NCI-H526 (cell line): ENCODE measurements around the gene NECAB2.

ENCODE experiments used
- DNase-seq, 2 experiments: peaks; one replicate each; lab custom pipeline; 2025; lab: John Stamatoyannopoulos, UW

NECAB2 gene

GRCh38 chr16:83967838-83968305 lies at the start of gene NECAB2:
NECAB2 (plus strand) TSS chr16:83968244; CDS start chr16:83968649, 405 bp downstream.
- DNase-seq, result peak in 1 of 2 experiments; percentile 48

DNA sequence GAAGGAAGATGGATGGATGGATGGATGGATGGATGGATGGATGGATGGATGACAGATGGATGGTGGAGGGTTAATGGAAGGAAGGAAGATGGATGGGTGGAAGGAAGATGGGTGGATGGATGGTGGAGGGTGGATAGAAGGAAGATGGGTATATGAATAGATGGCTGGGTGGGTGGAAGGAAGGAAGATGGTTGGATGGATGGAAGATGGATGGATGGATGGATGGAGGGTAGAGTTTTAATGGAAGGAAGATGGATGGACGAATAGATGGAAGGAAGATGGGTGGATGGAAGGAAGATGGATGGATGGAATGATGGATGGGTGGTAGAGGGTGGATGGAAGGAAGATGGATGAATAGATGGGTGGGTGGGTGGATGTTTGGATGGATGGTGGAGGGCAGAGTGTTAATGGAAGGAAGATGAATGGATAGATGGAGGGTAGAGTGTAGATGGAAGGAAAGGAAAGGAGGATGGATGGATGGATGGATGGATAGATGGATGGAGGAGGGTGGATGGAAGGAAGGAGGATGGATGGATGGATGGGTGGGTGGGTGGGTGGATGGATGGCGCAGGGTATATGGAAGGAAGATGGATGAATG lies 47.1 kb upstream of the NECAB2 start:
- DNase-seq, result no peak

- no peak for DNase-seq
Measured at GRCh38 chr16:83923581-83924365, 44.3 kb upstream of the NECAB2 start.

DNA sequence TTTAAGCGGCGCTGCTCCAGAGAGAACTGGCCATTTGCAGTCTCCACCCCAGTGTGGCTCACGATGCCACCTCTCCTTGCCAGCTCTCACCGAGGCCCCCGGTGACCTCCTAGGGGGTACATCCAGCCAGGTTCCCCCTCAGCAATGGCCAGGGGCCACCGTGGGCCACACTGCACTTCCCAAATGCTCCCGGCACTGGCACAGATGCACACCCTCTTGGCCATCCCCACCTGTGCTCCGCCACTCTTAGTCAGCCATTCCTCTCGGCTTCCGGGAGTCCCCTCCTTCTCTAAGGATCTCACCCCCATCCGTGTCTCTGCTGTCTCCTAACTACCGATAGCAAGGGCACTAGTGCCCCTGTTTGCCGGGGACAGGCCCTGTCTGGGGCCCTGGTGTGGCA lies 43.4 kb upstream of the NECAB2 start:
- no peak for DNase-seq

DNA sequence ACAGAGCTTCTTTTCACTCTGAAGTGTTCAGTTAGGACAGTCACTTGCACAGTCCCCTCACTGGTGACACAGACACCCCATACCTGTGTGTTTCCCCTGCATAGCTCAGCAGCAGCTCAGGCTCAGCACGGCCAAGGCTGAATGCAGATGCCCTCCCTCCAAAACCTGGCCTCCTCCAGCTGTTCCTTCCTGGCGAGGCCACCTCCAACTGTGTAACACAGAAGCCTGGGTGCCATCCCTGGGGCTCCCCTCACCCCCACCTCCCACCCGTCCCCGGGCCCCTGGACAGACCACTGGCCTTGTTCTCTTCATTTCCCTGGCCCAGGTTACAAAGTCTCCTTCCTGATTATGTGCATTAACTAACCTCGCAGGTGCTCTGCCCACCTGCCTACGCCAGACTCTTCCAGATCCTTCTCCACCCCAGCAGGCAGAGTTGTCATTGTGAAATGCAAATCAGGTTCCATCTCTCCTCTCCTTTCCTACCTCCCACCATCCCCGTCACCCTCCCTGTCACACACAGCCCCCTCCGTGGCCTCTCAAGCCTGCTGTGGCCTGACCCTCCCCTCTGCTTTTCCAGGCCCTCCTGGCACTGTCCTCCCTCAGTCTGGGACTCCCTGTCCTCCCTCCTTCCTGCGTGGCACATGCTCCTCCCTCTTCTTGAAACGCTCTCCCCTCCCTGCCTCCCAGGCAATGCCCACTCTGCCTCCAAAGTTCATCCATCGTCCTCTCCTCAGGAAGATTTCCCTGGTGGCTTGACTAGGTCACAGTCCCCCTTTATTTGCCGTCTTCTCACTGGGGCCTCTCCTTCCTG lies 42.7 kb upstream of the NECAB2 start:
- DNase-seq, result peak in 1 of 2 experiments; percentile 27

DNA sequence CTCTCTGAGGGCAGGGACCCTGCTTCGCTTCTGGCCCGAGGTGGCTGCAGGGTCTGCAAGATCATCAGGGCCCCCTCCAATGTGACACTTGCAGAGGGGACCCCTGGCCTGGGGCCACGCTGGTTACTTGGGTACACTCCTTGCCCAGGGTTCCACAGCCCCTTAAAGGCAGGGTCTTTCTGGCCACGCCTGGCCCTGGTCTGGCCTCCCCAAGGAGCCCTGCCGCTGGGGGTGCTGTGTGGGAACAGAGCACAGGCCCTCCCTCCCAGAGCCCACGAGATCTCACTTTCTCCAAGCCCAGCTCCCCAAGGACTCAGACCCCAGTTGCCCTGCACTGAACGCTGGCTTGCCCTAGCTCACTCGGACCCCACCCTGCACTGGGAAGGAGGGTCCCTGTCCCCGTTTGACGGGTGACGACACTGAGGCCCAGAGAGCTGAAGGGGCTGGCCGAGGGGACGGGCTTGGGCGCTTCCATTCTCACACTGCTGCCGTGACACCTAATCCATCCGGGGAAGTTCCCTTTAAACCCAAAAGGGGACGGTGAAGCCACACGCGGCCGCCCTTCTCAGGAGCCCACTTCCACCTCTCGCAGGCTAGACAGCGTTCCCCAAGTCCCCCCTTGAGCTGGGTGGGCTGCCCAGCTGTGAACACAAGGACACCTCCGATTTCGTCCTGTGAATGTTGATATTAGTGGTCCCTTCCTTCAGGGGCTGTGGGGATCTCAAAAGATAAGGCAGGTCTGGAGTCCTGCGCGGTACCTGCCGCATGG lies 41.9 kb upstream of the NECAB2 start:
- no peak for DNase-seq

- DNase-seq, result peak; percentile 59 to 84
Measured at GRCh38 chr16:83926726-83927397, 41.2 kb upstream of the NECAB2 start.

- no peak for DNase-seq
Measured at GRCh38 chr16:83928341-83929055, 39.5 kb upstream of the NECAB2 start.

GRCh38 chr16:83929811-83930555 lies 38.1 kb upstream of the NECAB2 start:
- no peak for DNase-seq

DNA sequence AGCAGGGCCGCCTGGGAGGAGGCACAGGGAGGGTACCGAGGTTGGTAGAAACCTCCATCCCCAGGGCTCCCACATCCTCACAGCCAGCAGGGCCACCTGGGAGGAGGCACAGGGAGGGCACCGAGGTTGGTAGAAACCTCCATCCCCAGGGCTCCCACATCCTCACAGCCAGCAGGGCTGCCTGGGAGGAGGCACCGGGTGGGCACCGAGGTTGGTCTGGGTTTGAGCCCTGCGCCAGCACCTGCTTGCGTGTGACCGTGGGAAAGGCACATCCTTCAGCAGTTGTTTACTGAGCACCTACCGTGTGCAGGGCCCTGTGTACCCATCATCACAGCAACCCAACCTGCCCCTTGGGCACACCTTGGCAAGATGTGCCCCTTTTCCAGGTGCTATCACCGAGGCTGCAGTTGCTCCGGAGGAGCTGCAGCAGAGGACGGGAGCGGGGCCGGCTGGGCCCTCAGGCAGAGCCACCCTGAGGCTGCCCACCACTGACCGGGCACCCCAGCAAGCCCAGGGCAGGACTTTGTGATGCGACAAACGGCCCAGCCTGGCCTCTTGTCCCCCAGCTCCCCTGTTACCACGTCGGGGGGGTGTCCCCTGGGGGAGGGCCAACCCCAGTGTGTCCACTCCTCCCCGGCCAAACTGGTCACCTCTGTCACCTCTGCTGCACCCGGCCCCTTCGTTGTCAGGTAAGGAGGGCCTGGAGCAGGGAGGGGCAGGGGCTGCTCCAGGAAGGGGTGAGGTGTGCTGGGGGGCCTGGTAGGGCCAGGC lies 37.1 kb upstream of the NECAB2 start:
- DNase-seq, result no peak

DNA sequence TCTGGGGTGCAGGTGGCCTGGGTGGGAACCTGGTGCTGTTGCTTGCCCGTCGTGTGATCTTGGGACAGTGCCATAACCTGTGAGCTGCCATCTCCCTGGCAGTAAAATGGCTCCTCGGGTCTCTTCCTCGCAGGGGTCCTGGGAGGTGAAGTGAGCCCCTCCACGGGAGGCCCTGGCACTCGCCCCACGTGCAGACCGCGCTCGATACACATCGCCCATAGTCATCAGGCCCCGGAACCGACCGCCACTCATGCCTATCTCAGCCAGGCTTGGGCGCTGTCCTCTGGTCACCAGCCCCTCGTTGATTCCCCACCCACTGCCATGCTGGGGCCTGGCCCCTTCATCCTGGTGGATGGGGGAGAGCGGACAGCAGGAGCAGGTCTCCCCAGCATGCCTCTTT lies 36.5 kb upstream of the NECAB2 start:
- no peak for DNase-seq

GRCh38 chr16:83932304-83932703 lies 35.7 kb upstream of the NECAB2 start:
- no peak for DNase-seq

DNA sequence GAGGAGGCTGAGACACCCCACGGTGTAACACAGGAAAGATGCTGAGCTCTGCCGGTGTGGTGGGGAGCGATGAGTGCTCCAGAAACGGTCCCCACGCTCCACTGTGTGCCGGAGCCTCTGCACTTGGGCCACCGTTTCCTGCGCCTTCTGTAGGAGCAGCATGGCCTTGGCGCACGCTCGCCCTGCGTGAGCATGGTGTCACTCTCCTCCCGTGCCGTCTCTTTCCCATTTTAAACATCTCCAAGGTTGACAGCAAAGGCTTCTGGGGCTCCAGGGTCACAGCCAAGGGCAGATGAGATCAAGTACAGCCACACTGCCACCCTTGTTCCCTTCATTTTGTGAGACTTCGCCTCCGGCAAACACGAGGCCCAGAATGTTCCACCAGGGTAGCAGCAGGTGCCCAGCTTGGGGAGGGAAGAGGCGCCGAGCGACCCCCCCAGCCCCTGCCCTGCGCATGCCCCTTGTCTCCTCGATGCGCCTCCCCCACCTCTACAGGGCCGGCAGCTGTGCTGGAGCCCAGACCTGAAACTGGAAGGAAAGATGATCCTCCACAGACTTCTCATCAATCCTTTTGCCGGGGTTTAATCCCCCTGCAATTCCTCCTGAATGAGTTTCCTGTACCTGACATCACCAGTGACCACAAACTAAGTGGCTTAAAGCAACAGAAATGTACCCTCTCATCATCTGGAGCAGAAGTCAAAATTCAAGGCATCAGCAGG lies 34.9 kb upstream of the NECAB2 start:
- no peak for DNase-seq

DNA sequence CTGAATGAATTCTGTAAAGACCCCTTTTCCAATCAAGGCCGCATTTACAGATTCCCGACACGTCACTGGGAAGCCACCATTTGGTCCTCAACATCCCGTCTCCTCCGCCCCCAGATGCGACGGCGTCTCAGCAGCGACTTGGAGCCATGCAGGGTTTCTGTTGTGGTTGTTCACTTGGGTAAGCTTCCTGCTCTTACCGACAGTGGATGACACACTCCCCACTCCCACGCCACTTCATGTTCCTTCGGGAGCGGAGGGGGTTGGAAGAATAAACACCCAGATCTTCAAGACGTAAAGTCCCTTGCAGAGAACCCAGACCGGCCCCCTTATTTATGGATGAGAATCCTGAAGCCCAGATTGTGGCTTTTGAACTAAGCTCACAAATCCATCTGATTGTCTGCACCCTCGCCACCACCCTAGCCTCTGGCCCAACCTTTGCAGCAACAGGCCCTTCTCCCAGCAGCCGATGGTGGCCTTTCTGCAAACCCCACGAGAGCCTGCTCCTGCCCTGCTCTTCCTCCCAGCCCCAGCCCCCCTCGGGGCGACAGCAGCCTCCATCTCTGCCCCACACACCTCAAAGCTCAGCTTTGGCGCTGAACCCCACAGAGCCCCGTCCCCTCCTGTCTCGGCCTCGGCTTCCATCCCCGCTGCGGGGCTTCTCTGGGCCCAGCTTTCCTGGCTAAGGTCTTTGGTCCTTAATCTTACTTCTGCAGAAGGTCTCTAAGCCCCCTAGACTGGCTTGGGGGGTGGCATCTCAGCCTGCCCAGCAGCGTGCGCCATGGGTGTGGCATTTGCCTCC lies 34.0 kb upstream of the NECAB2 start:
- DNase-seq, result no peak

GRCh38 chr16:83934684-83934977 lies 33.4 kb upstream of the NECAB2 start:
- DNase-seq, result no peak

GRCh38 chr16:83935005-83935857 lies 32.8 kb upstream of the NECAB2 start:
- no peak for DNase-seq

GRCh38 chr16:83935858-83936255 lies 32.2 kb upstream of the NECAB2 start:
- no peak for DNase-seq
